Measurements from ENCODE around the gene ELOVL3.

GRCh38 chr10:102191956-102192355, 34.1 kb upstream of the ELOVL3 start:
- TF ChIP-seq POLR2A (IDR thresholded peaks at IDR 0.05) (no peak), CTCF (IDR thresholded peaks at IDR 0.05) (no peak)

Data from adrenal gland (tissue), 5 donors.